ENCODE results near the gene RANBP3L. TPM values are rescaled to one million over a fixed set of nuclear protein-coding genes. Genes with fewer than 3 reads are reported as not detected.
A peak's percentile ranks its signal among the peaks of the same experiment; 100 is the strongest.

Gene RANBP3L
- total and polyA plus RNA-seq, 9 of the 15 experiments (the other 6 are each of a cell fraction or from before 2014, with no cell fraction given), result 0.01 to 0.06 TPM; not detected in 7

DNA sequence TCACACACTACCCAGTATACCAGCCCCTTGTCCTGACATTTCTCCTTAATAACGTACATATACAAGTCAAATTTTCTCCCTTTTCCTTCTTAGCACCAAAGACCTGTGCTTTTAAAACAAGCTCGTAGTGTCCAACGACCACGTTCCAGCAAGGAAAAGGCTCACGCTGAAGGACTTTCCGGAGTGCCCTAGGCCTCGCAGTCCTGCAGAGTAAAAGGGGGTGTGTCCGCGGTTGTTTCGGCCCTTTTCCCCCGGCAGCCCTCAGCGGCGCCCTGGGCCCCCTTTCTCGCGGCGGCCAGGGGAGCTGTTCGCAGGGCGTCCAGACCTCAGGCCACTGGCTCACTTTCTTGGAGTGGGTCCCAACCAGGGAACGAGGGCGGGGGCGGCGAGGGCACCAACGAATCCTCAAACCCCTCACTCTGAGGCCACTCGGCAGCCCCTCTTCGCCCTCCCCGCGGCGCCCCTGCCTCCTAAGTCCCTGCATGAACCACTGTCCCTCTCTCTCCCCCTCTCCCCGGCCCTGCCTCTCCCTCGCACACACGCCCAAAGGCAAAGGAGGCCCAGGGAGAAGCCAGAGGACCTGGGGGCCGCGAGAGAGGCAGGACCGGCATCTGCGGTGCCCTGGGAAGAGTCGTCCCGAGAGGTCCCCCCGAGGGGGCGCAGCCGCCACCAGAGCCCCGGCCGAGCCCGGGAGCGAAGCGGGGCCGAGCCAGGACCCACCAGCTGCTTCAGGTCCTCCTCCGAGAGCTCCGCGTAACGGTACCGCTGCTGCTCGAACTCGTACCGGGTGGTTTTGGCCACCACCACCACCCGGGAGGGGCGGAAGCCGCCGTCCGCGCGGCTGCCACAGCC, 60.7 kb downstream of the RANBP3L start (continued):
- TF ChIP-seq JUN (IDR thresholded peaks at IDR 0.05; ENCODE audit: borderline replicate concordance, low read depth, low read length) (no peak), JUN (CRISPR knock-in tag; IDR thresholded peaks at IDR 0.05; ENCODE audit: borderline replicate concordance) (no peak), PTTG1 (tag; IDR thresholded peaks at IDR 0.05; ENCODE audit: low read depth) (no peak), MAFF (IDR thresholded peaks at IDR 0.05; ENCODE audit: low read length) (no peak), TARDBP (IDR thresholded peaks at IDR 0.05) (no peak), PML (IDR thresholded peaks at IDR 0.05; ENCODE audit: low read length) (0 out of 2 replicates have a peak, but pooled peaks have one; percentile 21), ZFPM2 (CRISPR knock-in tag; IDR thresholded peaks at IDR 0.05) (peak; percentile 45; the same call in 1 of the 2 replicates), SMAD1 (IDR thresholded peaks at IDR 0.05; ENCODE audit: low read depth, low read length, partially characterized antibody) (no peak), MTA2 (IDR thresholded peaks at IDR 0.05; ENCODE audit: low read depth) (no peak), SNIP1 (IDR thresholded peaks at IDR 0.05; ENCODE audit: low read depth) (no peak), EP300 (IDR thresholded peaks at IDR 0.05; ENCODE audit: low read length) (no peak), ZNF133 (CRISPR knock-in tag; IDR thresholded peaks at IDR 0.05) (no peak), IFI16 (CRISPR knock-in tag; IDR thresholded peaks at IDR 0.05) (no peak), NR4A1 (CRISPR knock-in tag; IDR thresholded peaks at IDR 0.05) (peak; percentile 5; the same call in 1 of the 2 replicates), NR4A1 (tag; IDR thresholded peaks at IDR 0.05) (peak; percentile 58; the same call in 1 of the 2 replicates), MED1 (CRISPR knock-in tag; IDR thresholded peaks at IDR 0.05; ENCODE audit: borderline replicate concordance) (no peak), NR2F6 (CRISPR knock-in tag; IDR thresholded peaks at IDR 0.05) (no peak)
- TF ChIP-seq, protein P1, sequence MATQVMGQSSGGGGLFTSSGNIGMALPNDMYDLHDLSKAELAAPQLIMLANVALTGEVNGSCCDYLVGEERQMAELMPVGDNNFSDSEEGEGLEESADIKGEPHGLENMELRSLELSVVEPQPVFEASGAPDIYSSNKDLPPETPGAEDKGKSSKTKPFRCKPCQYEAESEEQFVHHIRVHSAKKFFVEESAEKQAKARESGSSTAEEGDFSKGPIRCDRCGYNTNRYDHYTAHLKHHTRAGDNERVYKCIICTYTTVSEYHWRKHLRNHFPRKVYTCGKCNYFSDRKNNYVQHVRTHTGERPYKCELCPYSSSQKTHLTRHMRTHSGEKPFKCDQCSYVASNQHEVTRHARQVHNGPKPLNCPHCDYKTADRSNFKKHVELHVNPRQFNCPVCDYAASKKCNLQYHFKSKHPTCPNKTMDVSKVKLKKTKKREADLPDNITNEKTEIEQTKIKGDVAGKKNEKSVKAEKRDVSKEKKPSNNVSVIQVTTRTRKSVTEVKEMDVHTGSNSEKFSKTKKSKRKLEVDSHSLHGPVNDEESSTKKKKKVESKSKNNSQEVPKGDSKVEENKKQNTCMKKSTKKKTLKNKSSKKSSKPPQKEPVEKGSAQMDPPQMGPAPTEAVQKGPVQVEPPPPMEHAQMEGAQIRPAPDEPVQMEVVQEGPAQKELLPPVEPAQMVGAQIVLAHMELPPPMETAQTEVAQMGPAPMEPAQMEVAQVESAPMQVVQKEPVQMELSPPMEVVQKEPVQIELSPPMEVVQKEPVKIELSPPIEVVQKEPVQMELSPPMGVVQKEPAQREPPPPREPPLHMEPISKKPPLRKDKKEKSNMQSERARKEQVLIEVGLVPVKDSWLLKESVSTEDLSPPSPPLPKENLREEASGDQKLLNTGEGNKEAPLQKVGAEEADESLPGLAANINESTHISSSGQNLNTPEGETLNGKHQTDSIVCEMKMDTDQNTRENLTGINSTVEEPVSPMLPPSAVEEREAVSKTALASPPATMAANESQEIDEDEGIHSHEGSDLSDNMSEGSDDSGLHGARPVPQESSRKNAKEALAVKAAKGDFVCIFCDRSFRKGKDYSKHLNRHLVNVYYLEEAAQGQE (IDR thresholded peaks at IDR 0.05; ENCODE audit: borderline replicate concordance), result no peak
- TF ChIP-seq, protein P1 (CRISPR knock-in tag; IDR thresholded peaks at IDR 0.05; ENCODE audit: low read depth), result no peak
- TF ChIP-seq, protein P2, sequence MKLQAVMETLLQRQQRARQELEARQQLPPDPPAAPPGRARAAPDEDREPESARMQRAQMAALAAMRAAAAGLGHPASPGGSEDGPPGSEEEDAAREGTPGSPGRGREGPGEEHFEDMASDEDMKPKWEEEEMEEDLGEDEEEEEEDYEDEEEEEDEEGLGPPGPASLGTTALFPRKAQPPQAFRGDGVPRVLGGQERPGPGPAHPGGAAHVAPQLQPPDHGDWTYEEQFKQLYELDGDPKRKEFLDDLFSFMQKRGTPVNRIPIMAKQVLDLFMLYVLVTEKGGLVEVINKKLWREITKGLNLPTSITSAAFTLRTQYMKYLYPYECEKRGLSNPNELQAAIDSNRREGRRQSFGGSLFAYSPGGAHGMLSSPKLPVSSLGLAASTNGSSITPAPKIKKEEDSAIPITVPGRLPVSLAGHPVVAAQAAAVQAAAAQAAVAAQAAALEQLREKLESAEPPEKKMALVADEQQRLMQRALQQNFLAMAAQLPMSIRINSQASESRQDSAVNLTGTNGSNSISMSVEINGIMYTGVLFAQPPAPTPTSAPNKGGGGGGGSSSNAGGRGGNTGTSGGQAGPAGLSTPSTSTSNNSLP (IDR thresholded peaks at IDR 0.05; ENCODE audit: borderline replicate concordance, low read depth, low read length), result no peak

Data from K562 (cell line).